ENCODE data around the gene GNA14. TPM values are rescaled to one million over a fixed set of nuclear protein-coding genes. Genes with fewer than 3 reads are reported as not detected.

GNA14 gene
- total RNA-seq, 1 experiment from 2014 or later: not detected

GRCh38 chr9:77463151-77463550 is 185.0 kb downstream of the GNA14 start:
- ChIA-PET CTCF (interaction anchor here (0.8 to 2.1 kb wide), 4 partner anchors 10 to 30 kb away, joined by 3 to 10 read pairs (median 7); no protein-coding TSS in a partner anchor), POLR2A (no interaction called here)
- H3K36me3 Mint-ChIP-seq (ENCODE audit: insufficient read depth, unreplicated experiment): no peaks in the 10 kb centered on the region
- peaks cover under 1% of the 10 kb centered on the region for H3K4me1 Mint-ChIP-seq (ENCODE audit: insufficient read depth, unreplicated experiment)
- H3K27me3 Mint-ChIP-seq (ENCODE audit: insufficient read depth, unreplicated experiment): peaks cover 12% of the 10 kb centered on the region
- no peak for DNase-seq (ENCODE audit: unreplicated experiment)
- no peak overlapping the region for H3K4me3 Mint-ChIP-seq (ENCODE audit: unreplicated experiment)
- intact Hi-C loops (cut with micrococcal nuclease): no loop called here
- H3K9me3 Mint-ChIP-seq (ENCODE audit: unreplicated experiment): no peaks in the 10 kb centered on the region
- no TSS peak for BruUV-seq (replicated peaks)
- no peak for TF ChIP-seq CTCF (IDR thresholded peaks at IDR 0.05; ENCODE audit: unreplicated experiment)
- H3K27ac Mint-ChIP-seq (ENCODE audit: low read depth, unreplicated experiment): no peak overlapping the region

- no peaks in the 10 kb centered on the region for H3K36me3 Mint-ChIP-seq (ENCODE audit: insufficient read depth, unreplicated experiment)
- ChIA-PET POLR2A (no interaction called here), CTCF (interaction anchor here (0.6 to 10.6 kb wide), 10 partner anchors 9 to 573 kb away, joined by 3 to 121 read pairs (median 5); no protein-coding TSS in a partner anchor)
- DNase-seq (ENCODE audit: unreplicated experiment): no peak
- H3K4me1 Mint-ChIP-seq (ENCODE audit: insufficient read depth, unreplicated experiment): peaks cover 6% of the 10 kb centered on the region
- no peaks in the 10 kb centered on the region for H3K9me3 Mint-ChIP-seq (ENCODE audit: unreplicated experiment)
- no TSS peak for BruUV-seq (replicated peaks)
- no peak overlapping the region for H3K4me3 Mint-ChIP-seq (ENCODE audit: unreplicated experiment)
- intact Hi-C loops (cut with micrococcal nuclease): no loop called here
- H3K27me3 Mint-ChIP-seq (ENCODE audit: insufficient read depth, unreplicated experiment): peaks cover 12% of the 10 kb centered on the region
- TF ChIP-seq CTCF (IDR thresholded peaks at IDR 0.05; ENCODE audit: unreplicated experiment): no peak
- no peak overlapping the region for H3K27ac Mint-ChIP-seq (ENCODE audit: low read depth, unreplicated experiment)
These were observed 186.1 kb downstream of the GNA14 start for GRCh38 chr9:77462066-77462465.

- H3K27ac Mint-ChIP-seq (ENCODE audit: low read depth, unreplicated experiment): no peak overlapping the region
- TF ChIP-seq CTCF (IDR thresholded peaks at IDR 0.05; ENCODE audit: unreplicated experiment): no peak
- peaks cover 12% of the 10 kb centered on the region for H3K27me3 Mint-ChIP-seq (ENCODE audit: insufficient read depth, unreplicated experiment)
- H3K4me1 Mint-ChIP-seq (ENCODE audit: insufficient read depth, unreplicated experiment): peaks cover 10% of the 10 kb centered on the region
- ChIA-PET POLR2A (no interaction called here), CTCF (interaction anchor here (0.6 to 10.6 kb wide), 12 partner anchors 9 to 296 kb away, joined by 3 to 132 read pairs (median 5); no protein-coding TSS in a partner anchor)
- H3K36me3 Mint-ChIP-seq (ENCODE audit: insufficient read depth, unreplicated experiment): no peaks in the 10 kb centered on the region
- no TSS peak for BruUV-seq (replicated peaks)
- no peak for DNase-seq (ENCODE audit: unreplicated experiment)
- no peak overlapping the region for H3K4me3 Mint-ChIP-seq (ENCODE audit: unreplicated experiment)
- intact Hi-C loops (cut with micrococcal nuclease): no loop called here
- no peaks in the 10 kb centered on the region for H3K9me3 Mint-ChIP-seq (ENCODE audit: unreplicated experiment)
These were observed 187.2 kb downstream of the GNA14 start for GRCh38 chr9:77460938-77461337.

DNA sequence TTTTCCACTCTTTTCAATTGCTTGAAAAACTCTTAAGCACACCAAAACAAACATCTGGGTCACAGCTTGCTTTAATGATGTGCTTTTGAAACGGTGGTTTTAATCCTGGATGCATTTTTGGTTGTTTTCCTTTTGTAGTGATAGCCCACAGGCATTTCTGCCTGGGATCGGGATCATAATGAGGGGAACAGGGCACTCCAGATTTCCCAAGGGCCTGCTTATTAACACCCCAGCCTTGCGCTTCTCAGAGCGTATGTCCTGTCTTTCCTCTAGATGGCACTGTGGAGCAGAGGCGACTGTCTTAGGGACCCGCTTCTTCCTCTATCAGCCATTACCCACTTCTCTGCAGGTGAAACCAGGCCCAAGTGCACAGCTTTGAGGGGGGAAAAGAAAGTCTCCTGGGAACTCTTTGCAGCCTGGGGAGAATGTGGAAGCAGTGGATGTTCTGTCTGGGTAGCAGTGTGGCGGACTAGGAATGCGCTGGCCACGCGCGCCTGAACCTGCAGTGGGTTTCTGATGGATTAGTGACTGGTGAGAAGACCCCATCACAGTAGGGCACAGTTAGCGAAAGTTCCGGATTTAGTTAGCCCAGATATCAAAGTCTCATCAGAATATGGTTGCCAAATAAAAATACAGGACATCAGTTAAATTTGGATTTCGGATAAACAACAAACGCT is 190.1 kb downstream of the GNA14 start:
- TF ChIP-seq CTCF (IDR thresholded peaks at IDR 0.05; ENCODE audit: unreplicated experiment): peak; percentile 87
- H3K4me3 Mint-ChIP-seq (ENCODE audit: unreplicated experiment): no peak overlapping the region
- POLR2A ChIA-PET: no interaction called here

More for the DNA sequence above, 190.1 kb downstream of the GNA14 start:
- BruUV-seq (replicated peaks): no TSS peak
- no peaks in the 10 kb centered on the region for H3K36me3 Mint-ChIP-seq (ENCODE audit: insufficient read depth, unreplicated experiment)
- peak; percentile 83 for DNase-seq (ENCODE audit: unreplicated experiment)
- H3K9me3 Mint-ChIP-seq (ENCODE audit: unreplicated experiment): no peaks in the 10 kb centered on the region
- peaks cover 12% of the 10 kb centered on the region for H3K27me3 Mint-ChIP-seq (ENCODE audit: insufficient read depth, unreplicated experiment)
- CTCF ChIA-PET: interaction anchor here (0.6 to 10.6 kb wide), 68 partner anchors 11 to 806 kb away, joined by 3 to 132 read pairs (median 5); no protein-coding TSS in a partner anchor
- no peak overlapping the region for H3K27ac Mint-ChIP-seq (ENCODE audit: low read depth, unreplicated experiment)
- peaks cover 10% of the 10 kb centered on the region for H3K4me1 Mint-ChIP-seq (ENCODE audit: insufficient read depth, unreplicated experiment)
- intact Hi-C loops (cut with micrococcal nuclease): loop anchor here (1.0 to 10.0 kb wide), 8 partner anchors 25 to 663 kb away; no protein-coding TSS in a partner anchor

All from MCF 10A (cell line).